ENCODE measurements around the gene CABYR. TPM values are rescaled to one million over a fixed set of nuclear protein-coding genes. Genes with fewer than 3 reads are reported as not detected.

CABYR gene
- polyA plus RNA-seq, 2 donors: 0.67 to 0.92 TPM

DNA sequence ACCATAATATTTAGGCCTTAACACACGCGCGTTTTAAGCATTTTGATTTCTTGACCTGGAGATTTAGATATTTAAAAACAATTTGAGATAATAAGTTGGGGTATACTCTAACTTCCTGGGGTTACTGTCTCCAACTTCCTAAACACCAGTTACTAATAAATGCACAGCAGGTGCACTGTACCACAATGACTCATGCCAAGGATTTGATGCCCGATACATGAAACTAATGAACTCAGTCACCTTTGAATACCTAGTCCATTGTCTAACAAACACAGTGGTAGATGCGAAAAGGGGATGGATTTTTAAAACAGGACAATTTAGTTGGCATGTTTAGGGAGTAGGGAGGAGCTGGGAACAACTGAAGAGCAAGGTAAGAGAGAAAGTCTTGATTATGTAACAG is 21.2 kb downstream of the CABYR start:
- Histone ChIP-seq H3K4me3 (ENCODE audit: low read depth in 1 of 2, low read length in 2 of 2) (no peak overlapping the region), H3K27me3 (ENCODE audit: control insufficient read depth in 1 of 2, insufficient read depth in 2 of 2, low read length in 2 of 2) (no peaks in the 10 kb centered on the region), H3K36me3 (ENCODE audit: control insufficient read depth in 2 of 2, insufficient read depth in 2 of 2, low read length in 1 of 2) (peaks cover 3 to 14% of the 10 kb centered on the region in 2 donors), H3K4me1 (ENCODE audit: control insufficient read depth in 2 of 2, insufficient read depth in 2 of 2, low read length in 1 of 2) (no peaks in the 10 kb centered on the region), H3K9me3 (ENCODE audit: control insufficient read depth in 2 of 2, insufficient read depth in 1 of 2, low read depth in 1 of 2, low read length in 1 of 2) (no peaks in the 10 kb centered on the region), H3K27ac (ENCODE audit: low read depth in 2 of 2, low read length in 1 of 2) (no peak overlapping the region)
- WGBS, 2 donors: 88 to 91% methylated on average over 5 of the region's 5 CpGs

DNA sequence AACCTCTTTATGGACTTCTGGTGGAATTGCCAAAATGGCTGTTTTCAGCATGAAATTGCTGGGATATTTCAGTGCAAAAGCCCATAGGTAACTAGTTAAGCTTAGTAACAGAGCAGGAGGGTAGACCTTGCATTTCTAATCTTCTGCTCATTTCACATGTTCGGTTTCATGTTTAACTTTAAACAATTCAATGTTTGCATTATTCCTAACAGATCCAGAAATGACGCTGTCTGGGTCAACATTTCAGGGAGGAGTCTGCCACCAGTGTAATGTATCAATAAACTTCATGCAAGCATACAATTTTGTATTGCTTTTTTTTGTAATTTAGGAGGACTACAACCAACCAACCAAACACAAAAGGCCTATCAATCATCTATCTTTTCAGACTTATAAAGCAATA is 22.4 kb downstream of the CABYR start:
- Histone ChIP-seq H3K4me3 (ENCODE audit: low read depth in 1 of 2, low read length in 2 of 2) (no peak overlapping the region), H3K27me3 (ENCODE audit: control insufficient read depth in 1 of 2, insufficient read depth in 2 of 2, low read length in 2 of 2) (no peaks in the 10 kb centered on the region), H3K36me3 (ENCODE audit: control insufficient read depth in 2 of 2, insufficient read depth in 2 of 2, low read length in 1 of 2) (peaks cover 0 to 10% of the 10 kb centered on the region in 2 donors), H3K27ac (ENCODE audit: low read depth in 2 of 2, low read length in 1 of 2) (no peak overlapping the region), H3K4me1 (ENCODE audit: control insufficient read depth in 2 of 2, insufficient read depth in 2 of 2, low read length in 1 of 2) (no peaks in the 10 kb centered on the region), H3K9me3 (ENCODE audit: control insufficient read depth in 2 of 2, insufficient read depth in 1 of 2, low read depth in 1 of 2, low read length in 1 of 2) (no peaks in the 10 kb centered on the region)
- 73 to 77% methylated on average over 2 of the region's 2 CpGs for WGBS, 2 donors

GRCh38 chr18:24168496-24168895 is 29.6 kb downstream of the CABYR start:
- Histone ChIP-seq H3K4me3 (ENCODE audit: low read depth in 1 of 2, low read length in 2 of 2) (no peak overlapping the region), H3K36me3 (ENCODE audit: control insufficient read depth in 2 of 2, insufficient read depth in 2 of 2, low read length in 1 of 2) (peaks cover 4 to 7% of the 10 kb centered on the region in 2 donors), H3K9me3 (ENCODE audit: control insufficient read depth in 2 of 2, insufficient read depth in 1 of 2, low read depth in 1 of 2, low read length in 1 of 2) (no peaks in the 10 kb centered on the region), H3K4me1 (ENCODE audit: control insufficient read depth in 2 of 2, insufficient read depth in 2 of 2, low read length in 1 of 2) (no peaks in the 10 kb centered on the region), H3K27ac (ENCODE audit: low read depth in 2 of 2, low read length in 1 of 2) (no peak overlapping the region), H3K27me3 (ENCODE audit: control insufficient read depth in 1 of 2, insufficient read depth in 2 of 2, low read length in 2 of 2) (no peaks in the 10 kb centered on the region)
- 90 to 91% methylated on average over 7 of the region's 7 CpGs for WGBS, 2 donors

DNA sequence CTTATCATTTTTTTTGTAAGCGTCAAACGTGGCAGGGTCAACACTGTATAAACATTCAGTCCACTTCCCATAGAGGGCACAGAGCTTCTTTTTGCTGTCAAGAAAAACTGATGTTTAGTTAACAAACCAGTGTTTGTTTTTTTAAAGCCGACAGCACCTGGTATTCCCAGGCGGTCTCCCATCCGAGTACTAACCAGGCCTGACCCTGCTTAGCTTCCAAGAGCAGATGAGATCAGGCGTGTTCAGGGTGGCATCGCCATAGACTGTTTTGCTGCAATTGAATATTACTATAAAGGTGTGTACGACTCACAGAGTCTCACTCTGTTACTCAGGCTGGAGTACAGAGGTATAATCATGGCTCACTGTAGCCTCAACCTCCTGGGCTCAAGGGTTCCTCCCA is 31.5 kb downstream of the CABYR start:
- no peak overlapping the region for H3K27ac ChIP-seq (ENCODE audit: low read depth in 2 of 2, low read length in 1 of 2)
- 67 to 81% methylated on average over 8 of the region's 8 CpGs for WGBS, 2 donors
- H3K4me1 ChIP-seq (ENCODE audit: control insufficient read depth in 2 of 2, insufficient read depth in 2 of 2, low read length in 1 of 2): no peaks in the 10 kb centered on the region
- no peaks in the 10 kb centered on the region for H3K9me3 ChIP-seq (ENCODE audit: control insufficient read depth in 2 of 2, insufficient read depth in 1 of 2, low read depth in 1 of 2, low read length in 1 of 2)
- H3K36me3 ChIP-seq (ENCODE audit: control insufficient read depth in 2 of 2, insufficient read depth in 2 of 2, low read length in 1 of 2): peaks cover 4 to 5% of the 10 kb centered on the region in 2 donors
- H3K27me3 ChIP-seq (ENCODE audit: control insufficient read depth in 1 of 2, insufficient read depth in 2 of 2, low read length in 2 of 2): no peaks in the 10 kb centered on the region
- no peak overlapping the region for H3K4me3 ChIP-seq (ENCODE audit: low read depth in 1 of 2, low read length in 2 of 2)

GRCh38 chr18:24173997-24174396 is 35.1 kb downstream of the CABYR start:
- Histone ChIP-seq H3K4me3 (ENCODE audit: low read depth in 1 of 2, low read length in 2 of 2) (no peak overlapping the region), H3K9me3 (ENCODE audit: control insufficient read depth in 2 of 2, insufficient read depth in 1 of 2, low read depth in 1 of 2, low read length in 1 of 2) (no peaks in the 10 kb centered on the region), H3K27ac (ENCODE audit: low read depth in 2 of 2, low read length in 1 of 2) (no peak overlapping the region), H3K36me3 (ENCODE audit: control insufficient read depth in 2 of 2, insufficient read depth in 2 of 2, low read length in 1 of 2) (peaks cover 0 to 4% of the 10 kb centered on the region in 2 donors), H3K4me1 (ENCODE audit: control insufficient read depth in 2 of 2, insufficient read depth in 2 of 2, low read length in 1 of 2) (no peaks in the 10 kb centered on the region), H3K27me3 (ENCODE audit: control insufficient read depth in 1 of 2, insufficient read depth in 2 of 2, low read length in 2 of 2) (no peaks in the 10 kb centered on the region)
- 78 to 79% methylated on average over 3 of the region's 3 CpGs for WGBS, 2 donors

DNA sequence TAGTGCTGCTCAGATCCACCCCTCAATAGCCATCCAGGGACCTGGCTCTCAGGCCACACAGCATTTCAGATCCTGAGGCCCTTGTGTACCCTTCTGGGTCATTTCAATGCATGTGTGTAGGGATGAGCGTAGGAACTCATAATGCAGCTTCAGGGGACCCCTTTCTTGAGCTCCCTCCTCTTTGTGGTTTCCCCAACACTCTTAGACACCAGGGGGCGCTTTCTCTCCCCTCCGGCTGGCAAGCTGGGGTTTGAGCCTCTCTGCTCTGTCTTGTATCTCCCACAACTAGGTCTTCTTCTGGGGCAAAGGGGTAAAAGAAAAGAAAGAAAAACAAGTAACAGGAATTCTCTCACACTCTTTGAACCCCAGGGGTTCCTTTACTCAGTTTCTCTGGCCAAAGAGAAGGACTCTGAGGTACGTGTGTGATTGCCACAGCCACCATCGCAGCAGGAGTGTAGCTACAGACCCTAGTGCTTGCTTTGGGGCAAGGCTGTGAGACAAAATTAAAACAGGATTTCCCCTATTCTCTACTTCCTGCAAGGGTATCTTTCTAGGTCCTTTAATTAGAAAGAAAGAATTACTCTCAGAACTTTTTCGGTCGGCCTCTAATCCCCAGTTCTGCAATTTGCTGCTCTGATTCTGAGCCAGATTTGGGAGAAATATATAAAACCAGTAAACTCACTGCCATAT is 38.0 kb downstream of the CABYR start:
- Histone ChIP-seq H3K4me1 (ENCODE audit: control insufficient read depth in 2 of 2, insufficient read depth in 2 of 2, low read length in 1 of 2) (no peaks in the 10 kb centered on the region), H3K36me3 (ENCODE audit: control insufficient read depth in 2 of 2, insufficient read depth in 2 of 2, low read length in 1 of 2) (peaks cover 0 to 5% of the 10 kb centered on the region in 2 donors), H3K27me3 (ENCODE audit: control insufficient read depth in 1 of 2, insufficient read depth in 2 of 2, low read length in 2 of 2) (no peaks in the 10 kb centered on the region), H3K27ac (ENCODE audit: low read depth in 2 of 2, low read length in 1 of 2) (no peak overlapping the region), H3K4me3 (ENCODE audit: low read depth in 1 of 2, low read length in 2 of 2) (no peak overlapping the region), H3K9me3 (ENCODE audit: control insufficient read depth in 2 of 2, insufficient read depth in 1 of 2, low read depth in 1 of 2, low read length in 1 of 2) (no peaks in the 10 kb centered on the region)
- WGBS, 2 donors: 60 to 74% methylated on average over 7 of the region's 7 CpGs

DNA sequence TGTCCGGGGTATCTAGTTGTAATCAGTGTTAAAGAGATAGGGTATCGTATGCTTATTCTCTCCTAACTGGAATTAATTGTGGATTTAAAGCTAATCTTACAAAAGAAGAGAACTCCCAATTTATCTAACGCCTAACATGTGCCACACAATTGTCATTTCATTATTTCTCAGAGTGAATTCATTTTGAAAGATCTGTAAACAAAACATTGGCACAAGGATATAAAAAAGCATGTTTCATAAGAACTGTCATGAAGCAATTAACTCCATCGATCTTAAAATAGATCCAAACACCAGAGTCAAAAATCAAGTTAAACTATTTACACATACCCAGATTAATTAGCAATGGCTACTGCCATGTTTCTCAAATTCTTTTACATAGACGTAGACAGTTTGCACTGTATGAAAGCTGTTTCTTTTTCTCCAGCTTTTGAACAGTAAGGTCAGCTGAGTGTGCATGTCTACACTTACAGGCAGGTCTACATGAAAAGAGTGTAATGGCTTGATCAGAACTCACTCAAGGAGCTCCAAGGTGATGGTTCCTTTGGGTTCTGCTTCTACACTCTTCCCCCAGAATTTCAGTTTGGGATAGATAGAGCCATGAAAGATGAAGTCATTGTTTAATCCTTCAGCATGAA is 38.8 kb downstream of the CABYR start:
- Histone ChIP-seq H3K27ac (ENCODE audit: low read depth in 2 of 2, low read length in 1 of 2) (no peak overlapping the region), H3K9me3 (ENCODE audit: control insufficient read depth in 2 of 2, insufficient read depth in 1 of 2, low read depth in 1 of 2, low read length in 1 of 2) (no peaks in the 10 kb centered on the region), H3K4me3 (ENCODE audit: low read depth in 1 of 2, low read length in 2 of 2) (no peak overlapping the region), H3K4me1 (ENCODE audit: control insufficient read depth in 2 of 2, insufficient read depth in 2 of 2, low read length in 1 of 2) (no peaks in the 10 kb centered on the region), H3K27me3 (ENCODE audit: control insufficient read depth in 1 of 2, insufficient read depth in 2 of 2, low read length in 2 of 2) (no peaks in the 10 kb centered on the region), H3K36me3 (ENCODE audit: control insufficient read depth in 2 of 2, insufficient read depth in 2 of 2, low read length in 1 of 2) (peaks cover 0 to 5% of the 10 kb centered on the region in 2 donors)
- WGBS, 2 donors: 78 to 80% methylated on average over 5 of the region's 5 CpGs

- Histone ChIP-seq H3K27me3 (ENCODE audit: control insufficient read depth in 1 of 2, insufficient read depth in 2 of 2, low read length in 2 of 2) (no peaks in the 10 kb centered on the region), H3K4me1 (ENCODE audit: control insufficient read depth in 2 of 2, insufficient read depth in 2 of 2, low read length in 1 of 2) (no peaks in the 10 kb centered on the region), H3K9me3 (ENCODE audit: control insufficient read depth in 2 of 2, insufficient read depth in 1 of 2, low read depth in 1 of 2, low read length in 1 of 2) (no peaks in the 10 kb centered on the region), H3K4me3 (ENCODE audit: low read depth in 1 of 2, low read length in 2 of 2) (no peak overlapping the region), H3K36me3 (ENCODE audit: control insufficient read depth in 2 of 2, insufficient read depth in 2 of 2, low read length in 1 of 2) (peaks cover 0 to 5% of the 10 kb centered on the region in 2 donors), H3K27ac (ENCODE audit: low read depth in 2 of 2, low read length in 1 of 2) (no peak overlapping the region)
- WGBS, 2 donors: 89 to 90% methylated on average over 1 of the region's 1 CpG
These were observed 41.2 kb downstream of the CABYR start for GRCh38 chr18:24180048-24180447.

- Histone ChIP-seq H3K27ac (ENCODE audit: low read depth in 2 of 2, low read length in 1 of 2) (no peak overlapping the region), H3K4me3 (ENCODE audit: low read depth in 1 of 2, low read length in 2 of 2) (no peak overlapping the region), H3K36me3 (ENCODE audit: control insufficient read depth in 2 of 2, insufficient read depth in 2 of 2, low read length in 1 of 2) (peaks cover 0 to 5% of the 10 kb centered on the region in 2 donors), H3K4me1 (ENCODE audit: control insufficient read depth in 2 of 2, insufficient read depth in 2 of 2, low read length in 1 of 2) (no peaks in the 10 kb centered on the region), H3K27me3 (ENCODE audit: control insufficient read depth in 1 of 2, insufficient read depth in 2 of 2, low read length in 2 of 2) (no peaks in the 10 kb centered on the region), H3K9me3 (ENCODE audit: control insufficient read depth in 2 of 2, insufficient read depth in 1 of 2, low read depth in 1 of 2, low read length in 1 of 2) (no peaks in the 10 kb centered on the region)
- 46 to 48% methylated on average over 2 of the region's 2 CpGs for WGBS, 2 donors
These were observed 42.9 kb downstream of the CABYR start for GRCh38 chr18:24181806-24182205.

DNA sequence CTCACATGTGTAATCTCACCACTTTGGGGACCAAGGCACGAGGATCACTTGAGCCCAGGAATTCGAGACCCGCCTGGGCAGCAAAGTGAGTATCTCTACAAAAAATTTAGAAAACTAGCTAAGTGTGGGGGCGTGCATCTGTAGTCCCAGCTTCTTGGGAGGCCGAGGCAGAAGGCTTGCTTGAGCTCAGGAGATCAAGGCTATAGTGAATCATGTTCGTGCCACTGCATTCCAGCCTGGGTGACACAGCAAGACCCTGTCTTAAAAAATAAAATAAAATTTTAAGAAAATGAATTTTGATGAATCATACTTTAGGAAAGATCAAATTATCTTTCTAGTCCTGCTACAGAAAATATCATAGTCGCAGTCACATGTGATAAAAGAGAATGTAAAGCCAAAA is 46.9 kb downstream of the CABYR start:
- Histone ChIP-seq H3K4me3 (ENCODE audit: low read depth in 1 of 2, low read length in 2 of 2) (no peak overlapping the region), H3K4me1 (ENCODE audit: control insufficient read depth in 2 of 2, insufficient read depth in 2 of 2, low read length in 1 of 2) (no peaks in the 10 kb centered on the region), H3K9me3 (ENCODE audit: control insufficient read depth in 2 of 2, insufficient read depth in 1 of 2, low read depth in 1 of 2, low read length in 1 of 2) (no peaks in the 10 kb centered on the region), H3K36me3 (ENCODE audit: control insufficient read depth in 2 of 2, insufficient read depth in 2 of 2, low read length in 1 of 2) (peaks cover 0 to 2% of the 10 kb centered on the region in 2 donors), H3K27me3 (ENCODE audit: control insufficient read depth in 1 of 2, insufficient read depth in 2 of 2, low read length in 2 of 2) (no peaks in the 10 kb centered on the region), H3K27ac (ENCODE audit: low read depth in 2 of 2, low read length in 1 of 2) (no peak overlapping the region)
- WGBS, 2 donors: 96 to 99% methylated on average over 7 of the region's 7 CpGs
